MCF 10A (cell line): Measurements from ENCODE around the gene MRPL38. TPM values are rescaled to one million over a fixed set of nuclear protein-coding genes. Genes with fewer than 3 reads are reported as not detected.

Source experiments
- BruUV-seq: library from RNA; stranded (reverse); fragments of 400-500 nt; replicated peaks from 2 replicates; lab custom pipeline; 2021; lab: Mats Ljungman, UMichigan
- CTCF ChIA-PET: fragments of 300-600 bp; sonication (Branson Sonifier 250); formaldehyde crosslinking; extraction: SDS; loops from one replicate; lab custom pipeline; 2021; ENCODE audit warnings: antibody characterized with exemption, inconsistent platforms; lab: Yijun Ruan, JAX
- POLR2A ChIA-PET: fragments of 300-600, 350-650 bp; sonication (Branson Sonifier 250); formaldehyde crosslinking; extraction: SDS; loops from one replicate; lab custom pipeline; 2020; ENCODE audit warnings: antibody characterized with exemption, inconsistent platforms; lab: Yijun Ruan, JAX
- DNase-seq: peaks from one replicate; pipeline ENCODE4 v3.0.0-alpha.2; 2018; ENCODE audit not compliant: unreplicated experiment
- H3K27ac Mint-ChIP-seq: one replicate; pipeline ENCODE4 v1.8.0; 2022; ENCODE audit warnings: mild to moderate bottlenecking, low read depth, mixed read lengths; ENCODE audit not compliant: unreplicated experiment
- H3K27me3 Mint-ChIP-seq: one replicate; pipeline ENCODE4 v1.8.0; 2022; ENCODE audit warnings: mixed read lengths; ENCODE audit not compliant: insufficient read depth, unreplicated experiment
- H3K36me3 Mint-ChIP-seq: one replicate; pipeline ENCODE4 v1.8.0; 2022; ENCODE audit warnings: mild to moderate bottlenecking, moderate library complexity, mixed read lengths; ENCODE audit not compliant: insufficient read depth, unreplicated experiment
- H3K4me1 Mint-ChIP-seq: one replicate; pipeline ENCODE4 v1.8.0; 2022; ENCODE audit warnings: mixed read lengths; ENCODE audit not compliant: insufficient read depth, unreplicated experiment
- H3K4me3 Mint-ChIP-seq: one replicate; pipeline ENCODE4 v1.8.0; 2022; ENCODE audit warnings: mild to moderate bottlenecking, moderate library complexity, mixed read lengths; ENCODE audit not compliant: unreplicated experiment
- H3K9me3 Mint-ChIP-seq: one replicate; pipeline ENCODE4 v1.8.0; 2022; ENCODE audit warnings: mixed read lengths; ENCODE audit not compliant: unreplicated experiment
- CTCF ChIP-seq: fragments of 200-600 bp; IDR thresholded peaks from one replicate; pipeline ENCODE4 v1.8.0; 2022; ENCODE audit warnings: antibody characterized with exemption, mild to moderate bottlenecking; ENCODE audit not compliant: unreplicated experiment
- intact Hi-C: fragments of 100-400 bp; cut with micrococcal nuclease; formaldehyde crosslinking; loops from 2 replicates; pipeline ENCODE4 v1.14.1; 2022
- total RNA-seq: library from RNA; stranded (reverse); gene quantifications from 2 replicates; pipeline ENCODE4 v1.2.3, GENCODE V29; 2022

Gene MRPL38
- total RNA-seq, 1 experiment from 2014 or later: 111 TPM

GRCh38 chr17:75920045-75920560, 15.4 kb upstream of the MRPL38 start:
- POLR2A ChIA-PET: interaction anchor here (0.6 to 1.3 kb wide), 4 partner anchors 10 to 933 kb away, joined by 3 to 4 read pairs (median 4); partner anchors contain the start of gene CDR2L
- DNase-seq: no peak
- Mint-ChIP-seq H3K27ac (no peak overlapping the region), H3K4me1 (no peaks in the 10 kb centered on the region), H3K9me3 (no peaks in the 10 kb centered on the region), H3K4me3 (no peak overlapping the region), H3K36me3 (peaks cover 20% of the 10 kb centered on the region), H3K27me3 (no peaks in the 10 kb centered on the region)
- intact Hi-C loops: no loop called here
- CTCF ChIA-PET: interaction anchor here (0.6 to 2.0 kb wide), 2 partner anchors 16 to 85 kb away, joined by 3 to 8 read pairs; no protein-coding TSS in a partner anchor
- no TSS peak for BruUV-seq
- no peak for TF ChIP-seq CTCF

DNA sequence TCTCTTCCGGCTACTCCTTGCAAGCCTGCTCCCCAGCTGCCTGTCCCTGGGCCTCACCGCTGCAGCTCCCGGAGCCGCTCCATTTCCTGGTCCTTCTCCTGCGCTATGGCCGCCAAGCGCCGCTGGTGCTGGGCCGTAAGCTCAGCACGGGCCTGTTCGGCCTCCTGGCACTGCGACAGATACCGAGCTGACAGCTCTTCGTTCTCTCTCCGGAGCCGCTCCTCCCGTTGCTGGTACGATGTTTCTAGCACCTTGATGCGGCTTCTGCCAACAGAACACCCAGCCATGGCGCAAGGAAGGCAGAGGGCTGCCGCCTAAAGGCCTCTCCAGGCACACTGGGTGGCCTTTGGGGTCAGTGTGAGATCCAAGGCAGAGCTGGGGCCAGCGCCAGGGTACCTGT, 14.9 kb upstream of the MRPL38 start:
- intact Hi-C loops: no loop called here
- TF ChIP-seq CTCF: no peak
- no peaks in the 10 kb centered on the region for H3K9me3 Mint-ChIP-seq
- CTCF ChIA-PET: interaction anchor here (0.6 to 2.0 kb wide), 2 partner anchors 17 to 86 kb away, joined by 3 to 8 read pairs; no protein-coding TSS in a partner anchor
- no TSS peak for BruUV-seq
- no peak overlapping the region for H3K27ac Mint-ChIP-seq
- POLR2A ChIA-PET: interaction anchor here (1.2 to 1.3 kb wide), 3 partner anchors 10 to 14 kb away, joined by 3 to 4 read pairs (median 4); no protein-coding TSS in a partner anchor
- H3K4me1 Mint-ChIP-seq: no peaks in the 10 kb centered on the region
- H3K4me3 Mint-ChIP-seq: no peak overlapping the region
- DNase-seq: no peak
- H3K36me3 Mint-ChIP-seq: peaks cover 20% of the 10 kb centered on the region
- H3K27me3 Mint-ChIP-seq: no peaks in the 10 kb centered on the region

DNA sequence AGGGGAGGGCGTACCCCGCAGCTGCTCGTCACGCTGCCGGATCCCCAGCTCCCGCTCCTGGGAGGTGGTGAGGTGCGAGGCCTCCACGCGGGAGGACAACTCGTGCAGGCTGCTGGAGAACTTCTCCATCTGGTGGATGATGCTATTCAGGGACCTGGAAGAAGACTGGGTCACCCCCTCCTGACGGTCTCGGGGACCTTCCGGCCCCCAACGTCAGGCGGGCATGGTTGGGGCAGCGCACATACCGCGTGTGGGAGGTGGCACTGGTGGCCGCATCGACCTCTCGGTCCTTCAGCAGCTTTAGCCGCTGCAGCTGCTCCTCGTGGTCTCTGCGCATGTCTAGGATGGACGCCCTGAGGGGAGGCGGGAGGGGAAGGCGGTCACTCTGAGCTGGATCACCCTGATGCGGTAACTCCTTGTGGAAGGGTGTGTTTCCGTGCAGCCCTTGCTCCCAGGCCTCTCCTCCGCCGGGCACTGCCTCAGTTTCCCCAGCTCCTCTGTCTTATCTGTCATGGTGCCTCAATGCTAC, 13.3 kb upstream of the MRPL38 start:
- no peak overlapping the region for H3K27ac Mint-ChIP-seq
- CTCF ChIA-PET: interaction anchor here (0.8 kb wide), 1 partner anchor 59 kb away, joined by 3 read pairs; no protein-coding TSS in a partner anchor
- H3K4me3 Mint-ChIP-seq: no peak overlapping the region
- no peaks in the 10 kb centered on the region for H3K4me1 Mint-ChIP-seq
- BruUV-seq: no TSS peak
- POLR2A ChIA-PET: interaction anchor here (1.2 kb wide), 1 partner anchor 8 kb away, joined by 3 read pairs; no protein-coding TSS in a partner anchor
- H3K36me3 Mint-ChIP-seq: peaks cover 20% of the 10 kb centered on the region
- no peak for DNase-seq
- H3K27me3 Mint-ChIP-seq: no peaks in the 10 kb centered on the region
- intact Hi-C loops: no loop called here
- TF ChIP-seq CTCF: no peak
- H3K9me3 Mint-ChIP-seq: no peaks in the 10 kb centered on the region

DNA sequence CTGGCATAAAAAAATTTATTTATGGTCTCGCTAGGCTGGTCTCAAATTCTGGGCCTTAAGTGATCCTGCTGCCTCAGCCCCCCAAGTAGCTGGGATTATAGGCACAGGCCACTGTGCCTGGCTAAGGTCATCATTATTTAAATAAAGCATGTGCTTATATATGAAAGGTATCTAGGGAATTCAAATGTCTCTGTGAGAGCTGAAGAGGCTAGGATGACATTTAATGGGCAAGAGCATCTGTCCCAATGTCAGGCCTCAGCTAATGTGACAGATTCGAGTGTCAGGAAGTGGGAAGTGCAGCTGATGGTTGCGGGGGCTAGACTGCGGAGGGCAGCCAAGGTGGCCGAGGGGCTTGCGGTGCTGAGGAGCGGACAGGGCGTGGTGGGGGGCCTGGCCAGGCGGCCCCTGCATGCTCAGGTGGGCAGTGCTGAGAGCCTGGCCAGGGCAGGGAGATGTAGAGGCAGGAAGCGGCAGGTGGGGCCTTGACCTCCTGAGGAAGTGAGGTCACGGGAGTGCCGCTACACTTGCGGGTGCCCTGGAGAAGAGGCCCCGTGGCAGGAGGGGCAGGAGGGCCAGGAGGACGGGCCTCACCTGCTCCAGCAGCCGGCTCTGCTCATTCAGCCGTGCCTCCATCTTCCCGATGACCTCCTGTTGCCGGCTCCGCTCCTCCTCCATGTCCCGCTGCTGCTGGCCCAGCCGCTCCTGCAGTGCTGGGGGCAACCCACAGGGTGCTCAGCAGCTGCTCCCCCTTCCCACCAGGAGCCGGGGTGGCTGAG, 12.6 kb upstream of the MRPL38 start:
- intact Hi-C loops: no loop called here
- BruUV-seq: no TSS peak
- Mint-ChIP-seq H3K4me1 (no peaks in the 10 kb centered on the region), H3K36me3 (peaks cover 20% of the 10 kb centered on the region), H3K27ac (no peak overlapping the region), H3K4me3 (no peak overlapping the region), H3K9me3 (no peaks in the 10 kb centered on the region), H3K27me3 (no peaks in the 10 kb centered on the region)
- no peak for TF ChIP-seq CTCF
- POLR2A ChIA-PET: interaction anchor here (0.6 to 1.0 kb wide), 3 partner anchors 9 to 286 kb away, joined by 3 read pairs; no protein-coding TSS in a partner anchor
- CTCF ChIA-PET: interaction anchor here (0.8 kb wide), 1 partner anchor 60 kb away, joined by 3 read pairs; no protein-coding TSS in a partner anchor
- no peak for DNase-seq
